ENCODE measurements around the gene PJVK. TPM values are rescaled to one million over a fixed set of nuclear protein-coding genes. Genes with fewer than 3 reads are reported as not detected.

Gene PJVK, protein sequence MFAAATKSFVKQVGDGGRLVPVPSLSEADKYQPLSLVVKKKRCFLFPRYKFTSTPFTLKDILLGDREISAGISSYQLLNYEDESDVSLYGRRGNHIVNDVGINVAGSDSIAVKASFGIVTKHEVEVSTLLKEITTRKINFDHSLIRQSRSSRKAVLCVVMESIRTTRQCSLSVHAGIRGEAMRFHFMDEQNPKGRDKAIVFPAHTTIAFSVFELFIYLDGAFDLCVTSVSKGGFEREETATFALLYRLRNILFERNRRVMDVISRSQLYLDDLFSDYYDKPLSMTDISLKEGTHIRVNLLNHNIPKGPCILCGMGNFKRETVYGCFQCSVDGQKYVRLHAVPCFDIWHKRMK
- 1 to 10 TPM in 1 of 6 experiments, under 1 TPM in 5; 0.43 to 1.0 (median 0.69) TPM for total RNA-seq (2021; fragmentation: NEBNext Ultra II Directional; extraction: Animal tissue kit (Norgen Biotek cat#: 25700))
- long read RNA-seq, partial matches to known transcripts, result 1 of 1 reads
- long read RNA-seq, other reads (novel, unspliced or antisense), result 0 of 1 reads

DNA sequence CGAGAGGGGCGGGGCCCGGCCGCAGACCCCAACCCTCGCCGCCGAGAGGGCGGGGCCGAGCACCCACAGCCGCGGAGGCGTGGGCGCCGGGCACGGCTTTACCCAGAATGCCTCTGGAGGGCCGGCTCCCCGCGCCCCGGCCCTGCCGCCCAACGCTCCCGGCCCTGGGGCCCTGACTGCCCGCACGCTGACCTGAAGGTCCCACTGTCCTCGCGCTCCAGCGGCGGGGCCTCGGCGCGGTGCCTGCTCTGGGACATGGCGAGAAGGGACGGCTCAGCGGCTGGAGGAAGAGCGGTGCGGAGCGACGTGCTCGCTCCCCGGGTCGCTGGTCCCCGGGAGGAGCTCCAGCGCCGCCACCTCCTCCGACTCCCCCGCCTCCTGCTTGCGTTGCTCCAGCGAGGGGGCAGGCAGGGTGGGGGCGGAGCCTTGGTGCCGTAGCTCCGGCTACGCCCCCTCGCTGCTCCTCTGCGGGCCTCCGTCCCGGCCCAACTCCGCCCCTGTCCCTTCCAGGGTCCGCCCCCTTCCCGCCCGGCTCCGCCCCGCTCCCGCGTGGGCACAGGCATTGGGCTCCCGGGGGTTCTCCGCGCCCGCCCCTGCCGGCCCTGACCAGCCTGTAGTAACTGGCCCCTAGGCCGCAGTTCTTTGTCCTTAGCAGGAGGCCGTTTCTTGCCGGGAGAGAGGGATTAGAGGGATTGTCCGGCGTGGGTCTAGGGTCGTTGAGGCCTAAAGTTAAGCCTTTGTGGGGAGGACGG is at the start of gene PJVK, which contains the start of gene PRKRA:
Gene PJVK (plus strand): TSS at position 605 of the 752 bp plus-strand sequence. CDS start 2,032 bp downstream, outside the sequence.
Gene PRKRA (minus strand): TSS at position 402 of the 752 bp plus-strand sequence. CDS start 145 bp downstream, at position 257.
- DNase-seq, result peak; percentile 92
- TF ChIP-seq, protein P1, sequence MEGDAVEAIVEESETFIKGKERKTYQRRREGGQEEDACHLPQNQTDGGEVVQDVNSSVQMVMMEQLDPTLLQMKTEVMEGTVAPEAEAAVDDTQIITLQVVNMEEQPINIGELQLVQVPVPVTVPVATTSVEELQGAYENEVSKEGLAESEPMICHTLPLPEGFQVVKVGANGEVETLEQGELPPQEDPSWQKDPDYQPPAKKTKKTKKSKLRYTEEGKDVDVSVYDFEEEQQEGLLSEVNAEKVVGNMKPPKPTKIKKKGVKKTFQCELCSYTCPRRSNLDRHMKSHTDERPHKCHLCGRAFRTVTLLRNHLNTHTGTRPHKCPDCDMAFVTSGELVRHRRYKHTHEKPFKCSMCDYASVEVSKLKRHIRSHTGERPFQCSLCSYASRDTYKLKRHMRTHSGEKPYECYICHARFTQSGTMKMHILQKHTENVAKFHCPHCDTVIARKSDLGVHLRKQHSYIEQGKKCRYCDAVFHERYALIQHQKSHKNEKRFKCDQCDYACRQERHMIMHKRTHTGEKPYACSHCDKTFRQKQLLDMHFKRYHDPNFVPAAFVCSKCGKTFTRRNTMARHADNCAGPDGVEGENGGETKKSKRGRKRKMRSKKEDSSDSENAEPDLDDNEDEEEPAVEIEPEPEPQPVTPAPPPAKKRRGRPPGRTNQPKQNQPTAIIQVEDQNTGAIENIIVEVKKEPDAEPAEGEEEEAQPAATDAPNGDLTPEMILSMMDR (IDR thresholded peaks at IDR 0.05), result peak; percentile 43; the same call in 1 of the 2 replicates
- peak within 1 kb of the TSS; percentile 88 for H3K4me3 Mint-ChIP-seq
- H3K4me1 Mint-ChIP-seq (ENCODE audit: low read depth), result peaks cover 34% of the 10 kb centered on the region
- peaks cover 16% of the 10 kb centered on the region for H3K36me3 Mint-ChIP-seq (ENCODE audit: low read depth)
- no peaks in the 10 kb centered on the region for H3K27me3 Mint-ChIP-seq (ENCODE audit: insufficient read depth)
- peak within 1 kb of the TSS; percentile 97 for H3K27ac Mint-ChIP-seq
- no peaks in the 10 kb centered on the region for H3K9me3 Mint-ChIP-seq

DNA sequence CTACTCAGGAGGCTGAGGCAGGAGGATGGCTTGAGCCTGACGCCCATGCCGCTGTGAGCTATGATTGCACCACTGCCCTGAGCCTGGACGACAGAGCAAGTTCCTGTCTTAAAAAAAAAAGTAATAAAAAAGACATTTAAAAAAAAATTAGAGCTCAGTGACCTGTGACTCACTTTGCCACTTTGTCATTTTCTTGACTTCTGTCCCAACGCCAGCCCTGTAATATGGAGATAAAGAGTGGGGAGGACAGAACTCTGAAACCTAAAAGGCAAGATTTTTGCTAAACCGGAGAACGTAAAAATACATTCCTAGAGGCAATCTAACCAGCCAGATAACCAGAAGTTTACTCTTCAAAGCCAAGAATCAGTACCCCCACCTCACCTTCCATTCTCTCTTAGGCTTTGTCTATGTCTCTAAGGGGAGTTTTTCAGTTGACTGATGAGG is 49.2 kb upstream of the PJVK start:
- H3K4me1 Mint-ChIP-seq (ENCODE audit: low read depth), result peaks cover 28% of the 10 kb centered on the region
- no peak for DNase-seq
- H3K27ac Mint-ChIP-seq, result no peak overlapping the region
- H3K36me3 Mint-ChIP-seq (ENCODE audit: low read depth), result no peaks in the 10 kb centered on the region
- TF ChIP-seq, protein P1 (IDR thresholded peaks at IDR 0.05), result no peak
- no peaks in the 10 kb centered on the region for H3K9me3 Mint-ChIP-seq
- no peak overlapping the region for H3K4me3 Mint-ChIP-seq
- H3K27me3 Mint-ChIP-seq (ENCODE audit: insufficient read depth), result no peaks in the 10 kb centered on the region

DNA sequence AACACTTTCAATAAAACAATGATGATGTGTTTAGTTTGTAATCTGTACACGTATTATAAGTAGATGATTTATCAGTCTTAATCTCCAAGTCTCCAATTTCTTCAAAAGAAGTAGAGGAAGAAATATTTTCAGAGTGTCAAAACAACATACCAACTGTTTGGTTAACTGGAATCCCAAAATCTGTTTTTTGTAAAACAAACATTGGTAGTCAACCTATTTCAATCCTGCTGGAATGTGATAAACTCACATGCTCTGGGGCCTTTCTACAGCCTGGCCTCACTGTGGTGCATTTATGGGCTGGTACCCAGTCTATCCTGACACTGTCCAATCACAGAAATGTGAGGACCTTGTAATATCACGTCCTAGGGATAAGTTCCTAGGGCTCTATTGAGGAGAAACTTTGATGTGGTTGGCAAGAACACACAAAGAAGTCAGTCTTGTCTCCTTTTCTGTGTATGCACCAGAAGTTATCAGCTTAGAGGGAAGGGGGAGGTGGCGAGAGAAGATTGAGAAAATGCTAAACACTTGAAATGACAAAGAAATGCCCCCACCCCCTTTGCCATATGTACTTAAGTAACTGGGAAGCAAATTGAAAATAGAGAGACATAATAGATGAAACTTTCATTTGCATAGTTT is 47.4 kb upstream of the PJVK start:
- H3K36me3 Mint-ChIP-seq (ENCODE audit: low read depth), result no peaks in the 10 kb centered on the region
- TF ChIP-seq, protein P1 (IDR thresholded peaks at IDR 0.05), result no peak
- peaks cover 23% of the 10 kb centered on the region for H3K4me1 Mint-ChIP-seq (ENCODE audit: low read depth)
- no peak for DNase-seq
- no peaks in the 10 kb centered on the region for H3K9me3 Mint-ChIP-seq
- peak overlapping the region; percentile 19 for H3K4me3 Mint-ChIP-seq
- peak overlapping the region; percentile 14; the same call in 1 of the 2 replicates for H3K27ac Mint-ChIP-seq
- H3K27me3 Mint-ChIP-seq (ENCODE audit: insufficient read depth), result no peaks in the 10 kb centered on the region; the same call in 1 of the 2 replicates

DNA sequence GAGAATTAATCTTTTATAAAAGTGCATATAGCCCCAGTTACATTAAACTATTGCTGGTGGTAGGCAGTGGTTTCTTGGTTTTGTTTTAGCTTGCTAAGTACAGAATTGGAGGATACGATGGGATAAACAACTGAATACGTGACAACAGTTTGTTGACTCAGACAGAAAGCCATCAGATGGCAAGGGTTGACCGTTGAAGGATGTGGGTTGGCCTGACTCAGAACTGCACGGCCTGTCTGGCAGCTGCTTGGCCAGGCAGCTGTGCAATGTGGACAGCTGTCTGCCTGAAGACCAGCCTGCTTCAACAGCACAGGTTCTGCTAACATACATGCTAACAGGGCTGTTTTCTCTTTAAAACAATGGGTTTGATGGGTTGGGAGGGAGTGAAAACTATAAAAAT is 46.8 kb upstream of the PJVK start:
- Mint-ChIP-seq H3K36me3 (ENCODE audit: low read depth) (no peaks in the 10 kb centered on the region), H3K27ac (peak overlapping the region; percentile 14; the same call in 1 of the 2 replicates), H3K9me3 (no peaks in the 10 kb centered on the region), H3K4me1 (ENCODE audit: low read depth) (peaks cover 23% of the 10 kb centered on the region), H3K4me3 (peak overlapping the region; percentile 19), H3K27me3 (ENCODE audit: insufficient read depth) (no peaks in the 10 kb centered on the region; the same call in 1 of the 2 replicates)
- DNase-seq, result peak; percentile 81
- TF ChIP-seq, protein P1 (IDR thresholded peaks at IDR 0.05), result no peak

- no peaks in the 10 kb centered on the region; the same call in 1 of the 2 replicates for H3K27me3 Mint-ChIP-seq (ENCODE audit: insufficient read depth)
- DNase-seq, result no peak
- H3K27ac Mint-ChIP-seq, result no peak overlapping the region
- H3K4me3 Mint-ChIP-seq, result no peak overlapping the region
- H3K9me3 Mint-ChIP-seq, result no peaks in the 10 kb centered on the region
- TF ChIP-seq, protein P1 (IDR thresholded peaks at IDR 0.05), result no peak
- H3K36me3 Mint-ChIP-seq (ENCODE audit: low read depth), result no peaks in the 10 kb centered on the region
- H3K4me1 Mint-ChIP-seq (ENCODE audit: low read depth), result peaks cover 19% of the 10 kb centered on the region
These were observed 41.9 kb upstream of the PJVK start for GRCh38 chr2:178409261-178409660.

All from HFFc6 (cell line).